Stomach (tissue), 9 donors: ENCODE measurements around the gene FANCB. TPM values are rescaled to one million over a fixed set of nuclear protein-coding genes. Genes with fewer than 3 reads are reported as not detected.

Source experiments
- DNase-seq, 2 donors: peaks; one replicate each; pipeline versions ENCODE4 v3.0.0 to v3.0.0-alpha.2; 2013 to 2019
- H3K27ac ChIP-seq, 5 donors: fragments of 200-600 bp in 4 of 5; sonication (generic) in 4 of 5; one replicate each; pipeline ENCODE4 v1.5.1; 2013 to 2019; ENCODE audit warnings: mild to moderate bottlenecking in 1 of 5, moderate library complexity in 1 of 5
- H3K27me3 ChIP-seq, 3 donors: fragments of 200-600 bp; sonication (generic); one replicate each; pipeline ENCODE4 v1.5.1; 2017 to 2019; ENCODE audit warnings: mixed run types in 1 of 3
- H3K36me3 ChIP-seq, 4 donors: fragments of 200-600 bp; sonication (generic); 1 replicate in 3 of 4; 2 replicates in 1 of 4; pipeline ENCODE4 v1.5.1; 2016 to 2019
- H3K4me1 ChIP-seq, 4 donors: fragments of 200-600 bp; sonication (generic); one replicate each; pipeline ENCODE4 v1.5.1; 2016 to 2019
- H3K4me3 ChIP-seq, 4 donors: fragments of 200-600 bp; sonication (generic) in 3 of 4; one replicate each; pipeline ENCODE4 v1.5.1; 2016 to 2019; ENCODE audit warnings: mild to moderate bottlenecking in 1 of 4
- H3K9me3 ChIP-seq, 4 donors: fragments of 200-600 bp; sonication (generic); one replicate each; pipeline ENCODE4 v1.5.1; 2016 to 2019
- EP300 ChIP-seq: sonication (generic); formaldehyde crosslinking; IDR thresholded peaks from one replicate; pipeline ENCODE4 v1.6.1; 2017; ENCODE audit warnings: antibody characterized with exemption
- POLR2A ChIP-seq, 4 donors: fragments of 450-650 bp; IDR thresholded peaks; one replicate each; pipeline ENCODE4 v1.6.1; 2016; ENCODE audit warnings: antibody characterized with exemption in 4 of 4, control low read depth in 2 of 4, mild to moderate bottlenecking in 1 of 4, moderate library complexity in 1 of 4
- POLR2AphosphoS5 ChIP-seq, 3 donors: sonication (generic); formaldehyde crosslinking; IDR thresholded peaks; one replicate each; pipeline ENCODE4 v1.6.1; 2016; ENCODE audit warnings: antibody characterized with exemption in 3 of 3
- WGBS, 5 donors: extraction: QIAGEN DNeasy Blood & Tissue Kit in 3 of 5; methylation state at CpG; one replicate each; pipeline versions ENCODE4 v1.1.5 to v1.1.7; 2013 to 2018; 5-methylcytosine and 5-hydroxymethylcytosine counted together
- intact Hi-C: fragments of 100-400 bp; cut with DNase I; formaldehyde crosslinking; loops from one replicate; pipeline ENCODE4 v1.15.1; 2023; ENCODE audit warnings: low total_unique reads
- polyA plus RNA-seq, 3 donors: library from polyadenylated mRNA; stranded (reverse); fragments of 200-250 nt; gene quantifications; one replicate each; pipeline ENCODE4 v1.2.3, GENCODE V29; 2013
- total RNA-seq, 5 donors: library from RNA; depleted of rRNA; stranded (reverse); fragments of >200 nt; gene quantifications; one replicate each; pipeline versions ENCODE4 v1.1.0 to v1.2.3, GENCODE V29; 2014 to 2016
- TF ChIP-seq, protein P1 (sequence below), 7 experiments: fragments of 450-650 bp in 4 of 7; fragments of 200-600 bp in 3 of 7; sonication (generic) in 3 of 7; IDR thresholded peaks; one replicate each; pipeline ENCODE4 v1.5.1; 2016 to 2019; ENCODE audit warnings: antibody characterized with exemption in 7 of 7, control low read depth in 2 of 7, mild to moderate bottlenecking in 1 of 7
- donor health status: healthy with polysubstance abuse.
- donor health status: Bipolar disorder and iron deficiency.
- donor health status: healthy.

FANCB gene
- total and polyA plus RNA-seq, 8 donors, result 0.25 to 5.3 (median 0.66) TPM; not detected in 2

DNA sequence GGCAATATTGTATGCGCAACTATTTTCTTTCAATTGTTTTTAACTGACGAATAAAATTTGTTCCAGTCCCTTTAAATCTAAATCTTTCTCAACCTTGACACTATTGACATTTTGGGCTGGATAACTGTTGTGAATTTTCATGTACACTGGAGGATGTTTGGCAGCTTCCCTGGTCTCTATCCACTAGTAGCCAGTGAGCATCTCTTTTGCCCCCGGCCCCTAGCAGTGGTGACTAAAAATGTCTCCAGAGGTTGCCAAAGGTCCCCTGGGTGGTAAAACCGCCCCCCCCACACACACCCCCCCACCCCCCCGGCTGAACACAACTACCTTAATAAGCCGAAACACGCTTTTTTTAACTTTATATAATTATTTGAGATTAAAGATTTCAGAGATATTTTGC is 514 bp downstream of the FANCB start:
- TF ChIP-seq POLR2A (IDR thresholded peaks at IDR 0.05), result no peak
- no peak for TF ChIP-seq POLR2AphosphoS5 (IDR thresholded peaks at IDR 0.05)
- TF ChIP-seq, protein P1, sequence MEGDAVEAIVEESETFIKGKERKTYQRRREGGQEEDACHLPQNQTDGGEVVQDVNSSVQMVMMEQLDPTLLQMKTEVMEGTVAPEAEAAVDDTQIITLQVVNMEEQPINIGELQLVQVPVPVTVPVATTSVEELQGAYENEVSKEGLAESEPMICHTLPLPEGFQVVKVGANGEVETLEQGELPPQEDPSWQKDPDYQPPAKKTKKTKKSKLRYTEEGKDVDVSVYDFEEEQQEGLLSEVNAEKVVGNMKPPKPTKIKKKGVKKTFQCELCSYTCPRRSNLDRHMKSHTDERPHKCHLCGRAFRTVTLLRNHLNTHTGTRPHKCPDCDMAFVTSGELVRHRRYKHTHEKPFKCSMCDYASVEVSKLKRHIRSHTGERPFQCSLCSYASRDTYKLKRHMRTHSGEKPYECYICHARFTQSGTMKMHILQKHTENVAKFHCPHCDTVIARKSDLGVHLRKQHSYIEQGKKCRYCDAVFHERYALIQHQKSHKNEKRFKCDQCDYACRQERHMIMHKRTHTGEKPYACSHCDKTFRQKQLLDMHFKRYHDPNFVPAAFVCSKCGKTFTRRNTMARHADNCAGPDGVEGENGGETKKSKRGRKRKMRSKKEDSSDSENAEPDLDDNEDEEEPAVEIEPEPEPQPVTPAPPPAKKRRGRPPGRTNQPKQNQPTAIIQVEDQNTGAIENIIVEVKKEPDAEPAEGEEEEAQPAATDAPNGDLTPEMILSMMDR (IDR thresholded peaks at IDR 0.05), result no peak
- TF ChIP-seq EP300, result no peak
- intact Hi-C loops, result no loop called here
- Histone ChIP-seq H3K4me1 (peaks cover 0 to 24% (median 7%) of the 10 kb centered on the region in 4 donors), H3K36me3 (no peaks in the 10 kb centered on the region), H3K9me3 (peaks cover 0 to under 1% (median 0%) of the 10 kb centered on the region in 4 donors), H3K27ac (peak overlapping the region in 3 of 5 donors; percentile 87 to 90 (median 88)), H3K27me3 (no peaks in the 10 kb centered on the region), H3K4me3 (peak overlapping the region; percentile 51 to 69 (median 66))
- DNase-seq, result peak in 1 of 2 donors; percentile 8
- WGBS, 5 donors, result 17 to 43% (median 22%) methylated on average over 7 of the region's 7 CpGs

GRCh38 chrX:14871767-14872166 is 1.1 kb downstream of the FANCB start:
- Histone ChIP-seq H3K4me1 (peaks cover 0 to 24% (median 7%) of the 10 kb centered on the region in 4 donors), H3K27me3 (no peaks in the 10 kb centered on the region), H3K27ac (no peak overlapping the region), H3K9me3 (peaks cover 0 to 6% (median 0%) of the 10 kb centered on the region in 4 donors), H3K36me3 (no peaks in the 10 kb centered on the region), H3K4me3 (no peak overlapping the region)
- no peak for DNase-seq
- intact Hi-C loops, result no loop called here
- WGBS, 5 donors, result 38 to 79% (median 56%) methylated on average over 1 of the region's 1 CpG
- TF ChIP-seq EP300 (no peak), POLR2A (IDR thresholded peaks at IDR 0.05) (no peak), POLR2AphosphoS5 (IDR thresholded peaks at IDR 0.05) (no peak)
- TF ChIP-seq, protein P1 (IDR thresholded peaks at IDR 0.05), result no peak

GRCh38 chrX:14865201-14865600 is 7.7 kb downstream of the FANCB start:
- H3K9me3 ChIP-seq, result peaks cover 0 to 6% (median 0%) of the 10 kb centered on the region in 4 donors
- H3K36me3 ChIP-seq, result no peaks in the 10 kb centered on the region
- DNase-seq, result no peak
- intact Hi-C loops, result no loop called here
- no peaks in the 10 kb centered on the region for H3K4me1 ChIP-seq
- no peak for TF ChIP-seq POLR2A (IDR thresholded peaks at IDR 0.05)
- TF ChIP-seq, protein P1 (IDR thresholded peaks at IDR 0.05), result no peak
- no peak for TF ChIP-seq POLR2AphosphoS5 (IDR thresholded peaks at IDR 0.05)
- no peak for TF ChIP-seq EP300
- H3K27ac ChIP-seq, result no peak overlapping the region
- no peaks in the 10 kb centered on the region for H3K27me3 ChIP-seq
- no peak overlapping the region for H3K4me3 ChIP-seq
- 53 to 90% (median 77%) methylated on average over 1 of the region's 1 CpG for WGBS, 5 donors

DNA sequence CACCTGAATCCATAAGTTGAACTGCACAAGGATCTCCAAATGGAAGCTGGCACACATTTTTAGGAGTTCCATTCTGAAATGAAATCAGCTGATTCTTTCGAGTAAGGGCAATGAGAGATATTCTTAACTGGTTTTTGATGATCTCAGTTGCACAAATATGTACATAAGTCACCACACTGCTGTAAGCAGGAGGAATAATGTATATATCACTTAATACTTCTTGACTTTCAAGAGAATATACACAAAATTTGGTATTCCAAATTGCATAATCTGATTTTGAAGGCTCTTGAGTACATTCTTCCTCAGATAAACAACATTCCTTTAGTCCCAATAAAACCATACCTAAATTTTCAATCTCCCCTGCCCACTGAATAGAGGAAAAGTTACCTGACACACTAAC is 8.2 kb downstream of the FANCB start:
- Histone ChIP-seq H3K36me3 (no peaks in the 10 kb centered on the region), H3K27me3 (no peaks in the 10 kb centered on the region), H3K27ac (no peak overlapping the region), H3K4me1 (no peaks in the 10 kb centered on the region), H3K9me3 (peaks cover 0 to 6% (median 0%) of the 10 kb centered on the region in 4 donors), H3K4me3 (no peak overlapping the region)
- intact Hi-C loops, result no loop called here
- WGBS, 5 donors, result 55 to 79% (median 68%) methylated on average over 1 of the region's 1 CpG
- DNase-seq, result no peak
- no peak for TF ChIP-seq EP300
- no peak for TF ChIP-seq POLR2AphosphoS5 (IDR thresholded peaks at IDR 0.05)
- no peak for TF ChIP-seq POLR2A (IDR thresholded peaks at IDR 0.05)
- TF ChIP-seq, protein P1 (IDR thresholded peaks at IDR 0.05), result no peak
